K562 (cell line): Measurements from ENCODE around the gene KIF3A. TPM values are rescaled to one million over a fixed set of nuclear protein-coding genes. Genes with fewer than 3 reads are reported as not detected.

Source experiments
- ATAC-seq: fragments of 200-7000 bp; cut with Tn5 transposase; 3 replicates; pipeline ENCODE4 v1.9.1; 2020; ENCODE audit warnings: moderate library complexity
- BruUV-seq: library from RNA; stranded (reverse); fragments of 400-500 nt; replicated peaks from 2 replicates; lab custom pipeline; 2021; lab: Mats Ljungman, UMichigan
- CTCF ChIA-PET: fragments of 300-600 bp; formaldehyde crosslinking; extraction: SDS; loops from one replicate; lab custom pipeline; 2021; ENCODE audit warnings: low intra/inter-chr PET ratio; lab: Yijun Ruan, JAX
- POLR2A ChIA-PET: fragments of 300-600, 350-650 bp; sonication (Branson Sonifier 250); formaldehyde crosslinking; extraction: SDS; loops from one replicate; lab custom pipeline; 2021; ENCODE audit warnings: antibody characterized with exemption, inconsistent platforms; lab: Yijun Ruan, JAX
- DNase-seq, 4 experiments: peaks; one replicate each; pipeline versions ENCODE4 v3.0.0 to v3.0.0-alpha.2; 2011 to 2018; ENCODE audit warnings: low spot score in 3 of 4, mixed read lengths in 3 of 4; ENCODE audit errors: extremely low read depth in 1 of 4
- FAIRE-seq: peaks from 2 replicates; lab custom pipeline; 2011; peaks lifted over from hg19 to GRCh38; lab: Jason Lieb, UNC
- H2AFZ ChIP-seq: 2 replicates; pipeline ENCODE4 v1.6.0; 2011; ENCODE audit warnings: low read depth, low read length, control low read depth, inconsistent platforms
- H3K27ac ChIP-seq: fragments of 200-600 bp; 3 replicates; pipeline ENCODE4 v1.8.0; 2011; ENCODE audit warnings: low read depth, mild to moderate bottlenecking, control low read depth, inconsistent platforms, low read length, moderate library complexity, mixed read lengths; ENCODE audit errors: extremely low read depth
- H3K27me3 ChIP-seq, 2 experiments: fragments of 300-600 bp in 1 of 2; 2 replicates in 1 of 2; 3 replicates in 1 of 2; pipeline versions ENCODE4 v1.6.0 to v1.8.0; 2011; ENCODE audit warnings: inconsistent platforms in 2 of 2, low read length in 2 of 2, mild to moderate bottlenecking in 1 of 2, mixed read lengths in 1 of 2, moderate library complexity in 1 of 2; ENCODE audit not compliant: control insufficient read depth in 2 of 2, insufficient read depth in 2 of 2
- H3K36me3 ChIP-seq: fragments of 300-600 bp; 3 replicates; pipeline ENCODE4 v1.8.0; 2011; ENCODE audit warnings: mild to moderate bottlenecking, low read length, inconsistent platforms; ENCODE audit not compliant: control insufficient read depth, insufficient read depth
- H3K4me1 ChIP-seq, 2 experiments: fragments of 200-600 bp in 1 of 2; replicated peaks in 1 of 2; 2 replicates in 1 of 2; 3 replicates in 1 of 2; pipeline versions ENCODE4 v1.5.1 to v1.8.0; 2011; ENCODE audit warnings: inconsistent platforms in 2 of 2, low read length in 2 of 2, mild to moderate bottlenecking in 1 of 2, mixed read lengths in 1 of 2, moderate library complexity in 1 of 2; ENCODE audit not compliant: control insufficient read depth in 2 of 2, insufficient read depth in 2 of 2
- H3K4me2 ChIP-seq: 2 replicates; pipeline ENCODE4 v1.6.1; 2011; ENCODE audit warnings: low read length, control low read depth, inconsistent platforms, mixed read lengths; ENCODE audit not compliant: insufficient read depth
- H3K4me3 ChIP-seq: fragments of 200-600 bp; sonication (generic), shearing (Covaris generic); 2 replicates; pipeline ENCODE4 v1.5.1; 2016; ENCODE audit warnings: control low read depth, inconsistent platforms
- H3K79me2 ChIP-seq: fragments of 200-600 bp; 3 replicates; pipeline ENCODE4 v1.8.0; 2011; ENCODE audit warnings: low read length, inconsistent platforms; ENCODE audit not compliant: control insufficient read depth, insufficient read depth
- H3K9ac ChIP-seq, 2 experiments: 2 replicates each; pipeline versions ENCODE4 v1.6.0 to v1.6.1; 2011; ENCODE audit warnings: low read depth in 2 of 2, low read length in 2 of 2, control low read depth in 1 of 2, inconsistent platforms in 1 of 2, mild to moderate bottlenecking in 1 of 2, mixed read lengths in 1 of 2; ENCODE audit not compliant: insufficient read depth in 1 of 2
- H3K9me1 ChIP-seq: one replicate; pipeline ENCODE4 v1.6.0; 2011; ENCODE audit warnings: inconsistent platforms, mild to moderate bottlenecking, low read length, moderate library complexity; ENCODE audit not compliant: control insufficient read depth, insufficient read depth
- H3K9me3 ChIP-seq: replicated peaks from 2 replicates; pipeline ENCODE4 v1.5.1; 2011; ENCODE audit warnings: low read depth, low read length, inconsistent platforms; ENCODE audit not compliant: control insufficient read depth, insufficient read depth
- H4K20me1 ChIP-seq: replicated peaks from 2 replicates; pipeline ENCODE4 v1.6.1; 2011; ENCODE audit warnings: low read length, inconsistent platforms, mixed read lengths; ENCODE audit not compliant: control insufficient read depth, insufficient read depth
- CEBPB ChIP-seq: fragments of 450-650 bp; IDR thresholded peaks from 2 replicates; pipeline ENCODE4 v1.6.1; 2016; ENCODE audit warnings: missing genetic modification characterization, missing compliant biosample characterization
- WGBS: fragments of 100-300 bp; shearing (Covaris generic); methylation state at CpG from one replicate; pipeline ENCODE4 v1.1.6; 2016; ENCODE audit warnings: low coverage, mixed read lengths; ENCODE audit not compliant: insufficient coverage; ENCODE audit errors: missing lambda C conversion rate; 5-methylcytosine and 5-hydroxymethylcytosine counted together
- in situ Hi-C: fragments of 300-500 bp; cut with MboI; formaldehyde crosslinking; loops from 4 replicates; pipeline ENCODE4 v1.15.0; 2018; ENCODE audit warnings: inconsistent platforms, mixed read lengths
- intact Hi-C: fragments of 100-400 bp; cut with micrococcal nuclease; formaldehyde crosslinking; loops from 2 replicates; pipeline ENCODE4 v1.14.2; 2022
- polyA plus RNA-seq, 8 experiments: library from polyadenylated mRNA; depleted of rRNA in 4 of 8; stranded (reverse) in 5 of 8; unstranded in 3 of 8; fragments of >200 nt; fragmentation: Nextera tagmentation in 2 of 8; fragmentation: Illumina TruSeq in 1 of 8; extraction: Ambion mirVana in 2 of 8; extraction: Trizol in 1 of 8; gene quantifications; 2 replicates each; pipeline versions ENCODE4 v1.2.1 to v1.2.3, GENCODE V29; 2011 to 2014; ENCODE audit warnings: inconsistent platforms in 1 of 8, missing spikeins in 1 of 8
- total RNA-seq, 7 experiments: library from RNA; depleted of rRNA in 6 of 7; stranded (reverse); fragments of >200 nt in 6 of 7; fragmentation: Illumina TruSeq in 2 of 7; extraction: Trizol in 2 of 7; gene quantifications; 2 replicates each; pipeline versions ENCODE4 v1.2.1 to v1.2.3, GENCODE V29; 2011 to 2021; ENCODE audit warnings: low replicate concordance in 1 of 7
- TF ChIP-seq, protein P1 (sequence below): fragments of 250-450 bp; sonication (Bioruptor Pico); IDR thresholded peaks from 2 replicates; pipeline ENCODE4 v1.4.0; 2020

KIF3A gene
- total and polyA plus RNA-seq, 9 of the 15 experiments (the other 6 are each of a cell fraction or from before 2014, with no cell fraction given), result 1.5 to 7.8 (median 6.0) TPM

DNA sequence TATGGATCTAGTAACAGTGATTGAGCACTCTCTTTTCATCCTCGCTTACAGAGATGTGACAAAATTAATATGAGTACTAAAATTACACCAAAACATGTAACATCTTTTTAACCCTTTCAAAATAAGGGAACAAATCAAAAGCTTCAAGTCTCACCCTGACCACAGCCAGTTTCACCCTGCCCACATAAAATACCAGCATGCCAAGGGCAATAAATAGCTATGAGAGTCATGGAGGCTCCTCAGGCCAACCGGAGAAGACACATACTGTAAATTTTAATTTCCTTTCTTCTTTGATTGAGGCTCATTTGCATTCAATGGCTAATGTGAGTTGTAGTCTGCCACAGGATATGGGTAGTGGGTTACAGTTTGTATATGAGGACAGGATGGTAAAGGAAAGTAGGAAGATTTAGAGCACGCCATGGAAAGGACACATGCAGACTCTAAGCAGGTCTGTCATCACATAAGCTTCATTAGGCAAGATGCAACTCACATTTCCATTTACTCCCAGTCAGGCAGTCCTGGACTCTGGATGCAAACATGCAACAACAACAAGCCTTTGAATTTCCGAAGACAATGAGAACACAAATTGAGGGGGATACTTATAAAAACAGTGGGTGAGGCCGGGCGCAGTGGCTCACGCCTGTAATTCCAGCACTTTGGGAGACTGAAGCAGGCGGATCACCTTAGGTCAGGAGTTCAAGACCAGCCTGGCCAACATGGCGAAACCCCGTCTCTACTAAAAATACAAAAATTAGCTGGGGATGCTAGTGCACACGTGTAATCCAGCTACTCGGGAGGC is 52.2 kb downstream of the KIF3A start:
- Histone ChIP-seq H3K79me2 (no peaks in the 10 kb centered on the region), H4K20me1 (no peaks in the 10 kb centered on the region), H3K4me3 (no peak overlapping the region), H3K27ac (no peak overlapping the region), H3K36me3 (no peaks in the 10 kb centered on the region), H3K9me1 (no peaks in the 10 kb centered on the region), H2AFZ (no peak overlapping the region), H3K9ac (no peak overlapping the region), H3K4me2 (0 out of 2 replicates have a peak overlapping the region, but pooled peaks have one; percentile 21), H3K9me3 (no peaks in the 10 kb centered on the region), H3K27me3 (no peaks in the 10 kb centered on the region), H3K4me1 (peaks cover 7 to 42% of the 10 kb centered on the region in 2 experiments)
- POLR2A ChIA-PET, result interaction anchor here (0.8 to 1.6 kb wide), 2 partner anchors 10 to 13 kb away, joined by 3 to 5 read pairs; no protein-coding TSS in a partner anchor
- CTCF ChIA-PET, result no interaction called here
- in situ Hi-C loops, result no loop called here
- intact Hi-C loops, result no loop called here
- no peak for FAIRE-seq
- BruUV-seq, result no TSS peak
- TF ChIP-seq CEBPB (tag), result peak; percentile 16; the same call in 1 of the 2 replicates
- TF ChIP-seq, protein P1, sequence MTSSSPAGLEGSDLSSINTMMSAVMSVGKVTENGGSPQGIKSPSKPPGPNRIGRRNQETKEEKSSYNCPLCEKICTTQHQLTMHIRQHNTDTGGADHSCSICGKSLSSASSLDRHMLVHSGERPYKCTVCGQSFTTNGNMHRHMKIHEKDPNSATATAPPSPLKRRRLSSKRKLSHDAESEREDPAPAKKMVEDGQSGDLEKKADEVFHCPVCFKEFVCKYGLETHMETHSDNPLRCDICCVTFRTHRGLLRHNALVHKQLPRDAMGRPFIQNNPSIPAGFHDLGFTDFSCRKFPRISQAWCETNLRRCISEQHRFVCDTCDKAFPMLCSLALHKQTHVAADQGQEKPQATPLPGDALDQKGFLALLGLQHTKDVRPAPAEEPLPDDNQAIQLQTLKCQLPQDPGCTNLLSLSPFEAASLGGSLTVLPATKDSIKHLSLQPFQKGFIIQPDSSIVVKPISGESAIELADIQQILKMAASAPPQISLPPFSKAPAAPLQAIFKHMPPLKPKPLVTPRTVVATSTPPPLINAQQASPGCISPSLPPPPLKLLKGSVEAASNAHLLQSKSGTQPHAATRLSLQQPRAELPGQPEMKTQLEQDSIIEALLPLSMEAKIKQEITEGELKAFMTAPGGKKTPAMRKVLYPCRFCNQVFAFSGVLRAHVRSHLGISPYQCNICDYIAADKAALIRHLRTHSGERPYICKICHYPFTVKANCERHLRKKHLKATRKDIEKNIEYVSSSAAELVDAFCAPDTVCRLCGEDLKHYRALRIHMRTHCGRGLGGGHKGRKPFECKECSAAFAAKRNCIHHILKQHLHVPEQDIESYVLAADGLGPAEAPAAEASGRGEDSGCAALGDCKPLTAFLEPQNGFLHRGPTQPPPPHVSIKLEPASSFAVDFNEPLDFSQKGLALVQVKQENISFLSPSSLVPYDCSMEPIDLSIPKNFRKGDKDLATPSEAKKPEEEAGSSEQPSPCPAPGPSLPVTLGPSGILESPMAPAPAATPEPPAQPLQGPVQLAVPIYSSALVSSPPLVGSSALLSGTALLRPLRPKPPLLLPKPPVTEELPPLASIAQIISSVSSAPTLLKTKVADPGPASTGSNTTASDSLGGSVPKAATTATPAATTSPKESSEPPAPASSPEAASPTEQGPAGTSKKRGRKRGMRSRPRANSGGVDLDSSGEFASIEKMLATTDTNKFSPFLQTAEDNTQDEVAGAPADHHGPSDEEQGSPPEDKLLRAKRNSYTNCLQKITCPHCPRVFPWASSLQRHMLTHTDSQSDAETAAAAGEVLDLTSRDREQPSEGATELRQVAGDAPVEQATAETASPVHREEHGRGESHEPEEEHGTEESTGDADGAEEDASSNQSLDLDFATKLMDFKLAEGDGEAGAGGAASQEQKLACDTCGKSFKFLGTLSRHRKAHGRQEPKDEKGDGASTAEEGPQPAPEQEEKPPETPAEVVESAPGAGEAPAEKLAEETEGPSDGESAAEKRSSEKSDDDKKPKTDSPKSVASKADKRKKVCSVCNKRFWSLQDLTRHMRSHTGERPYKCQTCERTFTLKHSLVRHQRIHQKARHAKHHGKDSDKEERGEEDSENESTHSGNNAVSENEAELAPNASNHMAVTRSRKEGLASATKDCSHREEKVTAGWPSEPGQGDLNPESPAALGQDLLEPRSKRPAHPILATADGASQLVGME (CRISPR knock-in tag), result no peak
- DNase-seq, result no peak
- 69% methylated on average over 9 of the region's 12 CpGs for WGBS
- ATAC-seq, result no peak
